GM21717 (cell line): ENCODE measurements around the gene RPL7A.

Source experiments
- ATAC-seq: cut with Tn5 transposase; IDR thresholded peaks from one replicate; pipeline ENCODE4 v1.9.1; 2021; ENCODE audit warnings: mild to moderate bottlenecking, moderate library complexity; ENCODE audit not compliant: unreplicated experiment

The RPL7A gene

DNA sequence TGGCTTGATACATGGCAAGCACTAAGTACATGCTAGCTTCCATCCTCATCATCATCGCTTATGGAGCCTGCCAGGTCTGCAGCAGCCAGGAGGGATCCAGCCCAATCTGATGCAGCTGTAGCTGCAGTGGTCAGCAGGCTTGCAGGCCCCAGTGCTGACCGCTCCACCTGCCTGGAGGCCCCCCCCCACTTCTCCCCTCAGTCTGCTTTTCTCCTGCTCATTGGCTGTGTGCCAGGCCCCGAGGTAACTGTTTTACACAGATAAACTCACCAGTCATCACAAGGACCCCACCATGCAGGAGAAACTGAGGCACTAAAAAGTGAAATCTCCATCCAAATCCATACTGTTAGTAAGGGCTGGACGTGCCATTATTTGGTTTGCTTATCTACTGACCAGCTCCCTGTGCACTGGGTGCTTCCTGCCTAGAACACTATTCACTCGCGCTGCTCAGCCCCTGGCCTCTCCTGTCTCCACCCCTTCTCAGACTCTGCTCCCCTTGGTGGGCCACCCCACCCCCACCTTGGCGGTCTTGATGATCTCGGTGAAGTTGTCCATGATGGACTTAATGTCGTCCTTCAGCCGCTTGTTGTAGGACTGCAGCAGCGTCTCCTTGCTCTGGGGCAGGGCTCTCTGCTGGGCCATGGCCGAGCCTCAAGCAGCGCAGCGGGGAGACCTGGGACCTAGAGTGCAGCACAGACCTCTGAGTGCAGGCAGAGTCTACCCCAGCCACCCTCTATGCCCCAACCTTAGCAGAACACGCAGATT, 1.8 kb upstream of the RPL7A start:
- no peak for ATAC-seq

DNA sequence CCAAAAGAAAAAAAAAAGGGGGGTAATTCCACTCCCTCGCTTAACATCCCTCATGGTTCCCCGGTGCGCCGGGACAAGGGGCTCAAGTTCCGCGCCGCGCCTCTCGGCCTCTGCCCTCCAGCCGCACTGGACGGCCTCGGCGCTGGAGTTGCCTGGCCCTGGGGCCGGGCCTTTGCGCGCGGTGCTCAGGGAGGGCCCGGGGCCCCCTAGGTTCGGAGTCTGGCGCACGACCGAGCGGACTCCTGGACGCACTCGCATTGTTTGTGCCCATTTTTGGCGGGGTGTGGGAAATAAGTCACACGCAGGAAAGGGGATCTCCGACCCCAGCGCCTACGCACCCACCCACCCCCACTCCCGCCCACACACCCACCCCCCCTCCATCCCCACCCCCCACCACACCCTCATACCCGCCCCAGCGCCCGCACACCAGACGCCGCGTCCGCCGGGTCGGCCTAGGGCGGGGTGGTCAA, 468 bp upstream of the RPL7A start:
- ATAC-seq: peak; percentile 34

DNA sequence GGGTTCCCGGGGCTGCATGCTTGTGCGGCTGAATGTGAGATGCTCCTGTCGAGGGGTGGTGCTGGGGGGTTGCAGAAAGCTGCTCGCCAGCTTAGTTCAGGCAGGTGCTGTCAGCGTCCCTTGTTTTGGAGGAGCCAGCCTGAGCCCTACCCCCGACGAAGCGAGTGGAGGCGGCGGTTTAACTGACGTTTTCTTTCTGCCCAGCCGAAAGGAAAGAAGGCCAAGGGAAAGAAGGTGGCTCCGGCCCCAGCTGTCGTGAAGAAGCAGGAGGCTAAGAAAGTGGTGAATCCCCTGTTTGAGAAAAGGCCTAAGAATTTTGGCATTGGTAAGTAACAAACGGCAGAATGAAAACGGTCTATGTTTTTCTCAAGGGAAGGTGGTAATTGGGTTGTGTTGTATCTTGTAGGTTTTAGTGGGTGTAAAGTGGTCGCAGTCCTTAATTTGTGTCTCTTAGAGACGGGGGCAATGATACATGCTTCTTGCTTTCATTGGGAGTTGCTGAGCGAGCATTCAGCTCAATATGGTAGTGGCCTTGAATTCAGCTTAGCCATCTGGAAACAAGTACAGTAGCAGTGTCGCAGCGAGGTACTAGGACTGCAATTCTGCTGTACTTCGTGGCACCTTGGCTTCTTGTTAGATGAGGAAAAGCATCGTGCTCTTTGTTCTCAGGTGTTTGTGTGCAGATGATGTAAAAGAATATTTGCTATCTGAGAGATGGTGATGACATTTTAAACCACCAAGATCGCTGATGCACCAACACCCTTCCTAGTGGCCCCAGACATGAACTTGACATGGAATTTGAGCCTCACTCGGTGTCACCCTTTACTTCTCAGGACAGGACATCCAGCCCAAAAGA, 928 bp downstream of the RPL7A start:
- no peak for ATAC-seq

DNA sequence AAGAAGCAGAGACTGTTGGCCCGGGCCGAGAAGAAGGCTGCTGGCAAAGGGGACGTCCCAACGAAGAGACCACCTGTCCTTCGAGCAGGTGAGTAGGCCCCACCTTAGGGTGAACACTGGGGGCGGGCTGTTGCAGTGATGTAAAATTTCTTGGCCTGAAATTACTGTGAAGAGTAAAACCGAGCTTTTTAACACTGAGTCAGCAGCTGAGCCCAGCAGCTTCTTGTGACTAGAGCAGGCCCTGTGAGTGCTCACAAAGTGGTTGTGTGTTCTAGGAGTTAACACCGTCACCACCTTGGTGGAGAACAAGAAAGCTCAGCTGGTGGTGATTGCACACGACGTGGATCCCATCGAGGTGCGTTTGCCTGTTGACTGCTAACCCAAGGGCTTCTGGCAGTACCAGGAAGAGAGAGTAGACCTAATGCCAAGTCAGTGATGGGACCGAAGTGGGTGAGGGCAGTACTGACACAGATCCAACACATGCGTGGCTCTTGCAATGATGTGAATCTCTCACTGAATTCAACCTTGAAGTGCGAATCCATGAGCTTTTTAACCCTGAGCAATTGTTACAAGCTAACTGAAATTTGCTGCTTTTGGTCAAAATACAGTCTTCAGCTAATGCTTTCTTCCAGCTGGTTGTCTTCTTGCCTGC, 2.1 kb downstream of the RPL7A start:
- no peak for ATAC-seq

DNA sequence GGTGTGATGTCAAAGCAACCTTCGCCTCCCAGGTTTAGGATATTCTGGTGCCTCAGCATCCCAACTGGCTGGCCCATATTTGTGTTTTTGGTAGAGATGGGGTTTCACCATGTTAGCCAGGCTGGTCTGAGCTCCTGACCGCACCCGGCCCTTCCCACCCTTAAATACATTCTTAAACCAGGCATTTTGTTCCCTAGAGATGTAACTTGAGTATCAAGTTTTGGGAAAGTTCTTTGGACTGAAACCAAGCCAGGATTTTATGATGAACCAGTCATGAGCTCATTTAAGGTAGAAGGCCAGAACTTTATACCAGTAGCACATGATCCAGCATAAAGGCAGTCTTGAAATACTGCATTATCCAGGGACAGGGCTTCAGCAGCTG, 3.5 kb downstream of the RPL7A start:
- no peak for ATAC-seq

DNA sequence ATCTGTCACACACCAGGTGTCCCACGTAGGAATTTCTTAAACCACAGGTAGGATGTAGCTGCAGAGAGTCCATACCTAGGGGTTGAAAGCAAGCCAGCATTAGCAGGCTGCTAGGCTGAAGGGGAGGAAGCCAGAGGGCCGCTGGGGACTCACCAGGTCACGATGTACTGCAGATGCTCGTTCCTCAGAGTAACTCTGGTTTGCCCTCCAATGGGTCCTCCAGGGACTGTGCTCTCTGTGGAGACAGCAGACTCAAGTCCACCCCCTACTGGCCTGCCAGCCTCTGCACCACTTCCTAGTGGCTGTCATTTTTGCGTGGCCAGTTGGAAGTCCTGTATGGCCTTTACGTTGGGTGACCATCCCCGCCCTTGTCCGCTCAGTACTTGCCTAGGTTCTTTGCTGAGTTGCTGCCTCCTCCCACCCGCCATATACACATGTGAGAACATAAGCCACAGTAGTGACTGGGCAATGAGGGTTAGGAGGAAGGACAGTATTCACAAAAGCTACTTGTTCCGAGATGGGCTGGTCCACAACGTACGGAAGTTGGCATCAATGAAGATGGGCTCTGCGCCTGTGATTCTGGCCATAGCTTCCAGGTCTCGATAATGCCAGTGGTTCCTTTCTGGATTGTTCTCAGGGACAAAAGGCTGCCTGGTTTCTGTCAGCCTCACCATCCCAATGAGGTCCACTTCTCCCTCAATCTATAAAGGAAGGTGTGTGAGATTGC, 4.1 kb downstream of the RPL7A start:
- ATAC-seq: no peak

DNA sequence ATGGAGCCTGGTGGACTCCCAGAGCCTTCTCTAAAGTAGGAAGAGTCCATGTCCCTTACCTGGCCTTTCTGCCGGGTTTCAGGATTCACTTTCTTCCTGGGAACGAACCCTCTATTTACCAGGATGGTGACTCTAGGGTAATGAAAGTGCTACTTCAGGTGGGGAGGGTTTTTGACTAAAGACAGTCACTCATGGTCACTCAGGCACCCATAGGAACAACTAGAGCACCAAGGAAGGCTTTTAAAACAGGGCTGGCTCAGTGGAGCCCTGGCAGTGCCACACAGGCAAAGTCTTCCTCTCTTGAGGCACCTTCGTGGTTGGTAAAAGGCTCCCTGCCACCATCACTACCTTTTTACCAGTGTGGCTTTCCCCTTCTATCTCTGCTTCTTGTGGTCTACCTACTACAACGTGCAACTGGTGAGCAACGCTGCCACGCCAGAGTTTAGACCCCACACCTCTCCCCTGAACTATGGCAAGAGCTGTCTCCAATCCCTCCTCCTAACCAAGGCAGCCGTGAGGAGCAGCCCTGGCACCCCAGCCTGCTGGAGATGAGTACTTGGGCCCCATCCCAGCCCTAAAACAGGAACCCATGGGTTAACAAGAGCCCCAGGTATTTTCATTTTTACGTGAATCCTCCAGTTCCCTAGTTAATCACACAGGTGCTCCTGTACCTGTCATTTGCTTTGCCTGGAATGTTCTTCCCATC, 4.8 kb downstream of the RPL7A start:
- ATAC-seq: no peak

DNA sequence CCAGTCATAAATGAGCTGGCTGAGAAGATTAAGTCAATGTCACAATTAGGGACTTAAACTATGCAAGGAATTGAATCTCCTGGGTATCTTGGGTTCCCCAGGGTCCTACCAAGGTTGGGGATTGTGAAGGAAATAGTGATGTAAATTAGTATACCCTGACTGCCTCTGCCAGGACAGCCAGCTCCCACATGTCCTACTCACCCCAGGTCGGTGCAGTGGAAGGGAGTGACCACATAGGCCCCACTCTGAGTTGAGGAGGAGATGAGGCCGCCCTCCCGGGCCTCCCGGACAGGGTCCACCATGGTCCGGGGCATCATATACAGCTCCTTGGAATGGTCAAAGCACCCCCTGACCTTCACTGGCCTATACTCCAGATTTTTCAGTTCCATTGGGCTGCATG, 5.5 kb downstream of the RPL7A start:
- ATAC-seq: no peak

DNA sequence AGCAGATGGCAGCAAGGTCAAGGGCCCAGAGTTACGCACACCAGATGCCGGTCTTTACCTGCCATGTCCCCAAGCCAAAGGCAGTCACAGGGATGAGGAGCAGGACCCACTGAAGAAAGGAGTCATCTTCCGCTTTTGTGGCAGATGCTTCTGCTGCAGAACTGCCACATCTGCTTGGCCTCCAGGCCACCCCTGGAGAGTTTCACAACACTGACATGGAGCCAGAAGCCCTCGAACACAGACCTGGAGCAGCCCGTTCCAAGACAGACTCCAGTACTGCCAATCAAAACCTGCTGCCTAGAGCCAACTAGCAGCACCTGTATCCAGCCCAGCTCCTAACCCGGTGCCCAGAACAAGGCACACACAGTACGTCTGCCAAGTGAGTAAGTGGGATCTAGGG, 6.7 kb downstream of the RPL7A start:
- no peak for ATAC-seq

DNA sequence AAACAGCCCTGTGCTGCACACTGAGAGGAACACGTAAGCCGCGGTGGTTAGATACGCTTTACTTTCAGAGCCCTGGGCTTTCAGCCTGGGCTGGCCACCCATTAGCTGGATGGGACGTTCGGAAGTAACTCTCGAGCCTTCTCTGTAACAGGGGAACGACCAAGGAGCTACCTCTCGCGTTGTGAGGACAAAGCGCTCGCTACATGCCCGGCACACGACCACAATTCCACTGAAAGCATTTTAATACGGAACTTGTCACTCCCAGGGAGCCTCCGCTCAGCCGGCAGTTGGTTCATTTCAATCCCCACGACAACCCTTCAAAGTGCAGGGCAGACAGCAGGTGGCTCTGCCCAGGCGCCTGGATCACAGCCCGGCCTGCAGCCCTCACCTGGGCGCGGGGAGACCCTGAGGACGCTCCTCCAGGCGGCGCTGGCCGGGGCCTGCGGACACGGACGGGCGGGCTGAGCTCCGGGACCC, 7.9 kb downstream of the RPL7A start:
- ATAC-seq: peak; percentile 7

DNA sequence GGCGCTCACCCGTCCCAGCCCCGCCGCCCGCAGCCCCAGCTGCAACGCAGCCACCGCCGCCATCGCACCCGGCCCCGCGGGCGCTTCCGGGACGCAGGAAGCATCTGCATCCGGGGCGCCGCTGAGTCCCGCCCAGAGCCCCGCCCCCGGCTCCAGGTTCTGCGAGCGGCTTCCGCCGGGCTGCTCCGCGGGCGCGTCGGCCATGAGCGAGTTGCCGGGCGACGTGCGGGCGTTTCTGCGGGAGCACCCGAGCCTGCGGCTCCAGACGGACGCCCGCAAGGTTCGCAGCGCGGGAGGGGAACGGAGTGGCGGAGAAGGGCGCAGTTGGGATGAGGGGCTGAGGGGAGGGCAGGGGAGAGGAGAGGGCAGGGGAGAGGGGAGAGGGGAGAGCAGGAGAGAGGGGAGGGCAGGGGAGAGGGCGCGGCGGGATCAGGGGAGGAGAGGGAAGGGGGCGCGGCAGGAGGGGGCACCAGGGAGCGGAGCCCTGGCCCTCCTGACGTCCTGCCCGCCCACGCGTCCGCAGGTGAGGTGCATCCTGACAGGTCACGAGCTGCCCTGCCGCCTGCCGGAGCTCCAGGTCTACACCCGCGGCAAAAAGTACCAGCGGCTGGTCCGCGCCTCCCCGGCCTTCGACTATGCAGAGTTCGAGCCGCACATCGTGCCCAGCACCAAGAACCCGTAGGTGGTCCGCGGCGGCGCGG, 8.5 kb downstream of the RPL7A start, which contains the start of the genes SURF1 and SURF2:
Gene SURF1 (minus strand): TSS at position 97 of the 701 bp plus-strand sequence. CDS start 34 bp downstream, at position 63.
Gene SURF2 (plus strand): TSS at position 160 of the 701 bp plus-strand sequence. CDS start 43 bp downstream, at position 203.
- ATAC-seq: peak; percentile 57

DNA sequence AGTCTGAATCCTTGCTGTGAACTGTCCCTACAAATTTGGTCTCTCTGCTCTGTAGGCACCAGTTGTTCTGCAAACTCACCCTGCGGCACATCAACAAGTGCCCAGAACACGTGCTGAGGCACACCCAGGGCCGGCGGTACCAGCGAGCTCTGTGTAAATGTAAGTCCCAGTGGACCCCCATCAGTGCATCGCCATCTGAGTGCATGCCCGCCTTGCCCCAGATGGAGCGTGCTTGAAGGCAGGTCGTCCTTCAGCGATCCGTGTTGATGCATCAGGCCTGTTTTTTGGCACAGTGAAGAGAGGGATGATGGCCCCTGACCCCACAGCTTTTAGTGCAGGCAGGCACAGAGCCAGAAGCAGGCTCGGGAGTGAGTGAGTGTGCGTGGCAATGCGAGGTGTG, 9.6 kb downstream of the RPL7A start:
- no peak for ATAC-seq

DNA sequence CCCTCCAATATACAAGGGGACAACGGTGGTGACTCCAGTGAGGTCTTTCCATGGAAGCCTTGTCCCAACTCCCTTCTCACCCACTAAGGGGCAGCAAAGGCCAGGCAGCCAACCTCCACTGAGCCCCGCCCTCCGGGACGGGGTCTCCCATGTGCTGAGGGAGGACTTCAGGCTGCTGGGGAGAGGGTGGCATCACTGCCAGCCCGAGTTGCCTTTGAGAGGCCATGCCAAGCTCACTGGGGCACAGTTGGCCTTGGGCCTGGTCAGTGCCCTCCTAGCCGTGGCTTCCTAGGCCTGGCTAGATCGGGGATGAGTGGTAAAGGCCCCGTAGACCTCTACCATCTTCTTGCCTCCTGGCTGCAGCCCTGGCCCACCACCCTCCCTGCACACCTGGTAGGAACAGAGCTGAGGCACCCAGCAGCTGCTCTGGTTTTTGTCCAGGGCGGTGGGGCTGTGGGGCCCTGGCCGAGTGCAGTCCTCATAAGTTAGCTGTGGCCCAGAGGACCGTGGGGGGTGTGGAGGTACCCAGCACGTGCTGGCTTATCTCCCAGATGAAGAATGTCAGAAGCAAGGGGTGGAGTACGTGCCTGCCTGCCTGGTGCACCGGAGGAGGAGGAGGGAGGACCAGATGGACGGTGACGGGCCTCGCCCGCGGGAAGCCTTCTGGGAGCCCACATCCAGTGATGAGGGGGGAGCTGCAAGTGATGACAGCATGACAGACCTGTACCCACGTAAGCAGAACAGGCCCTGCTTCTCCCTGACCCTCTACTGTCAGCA, 11.6 kb downstream of the RPL7A start:
- no peak for ATAC-seq

DNA sequence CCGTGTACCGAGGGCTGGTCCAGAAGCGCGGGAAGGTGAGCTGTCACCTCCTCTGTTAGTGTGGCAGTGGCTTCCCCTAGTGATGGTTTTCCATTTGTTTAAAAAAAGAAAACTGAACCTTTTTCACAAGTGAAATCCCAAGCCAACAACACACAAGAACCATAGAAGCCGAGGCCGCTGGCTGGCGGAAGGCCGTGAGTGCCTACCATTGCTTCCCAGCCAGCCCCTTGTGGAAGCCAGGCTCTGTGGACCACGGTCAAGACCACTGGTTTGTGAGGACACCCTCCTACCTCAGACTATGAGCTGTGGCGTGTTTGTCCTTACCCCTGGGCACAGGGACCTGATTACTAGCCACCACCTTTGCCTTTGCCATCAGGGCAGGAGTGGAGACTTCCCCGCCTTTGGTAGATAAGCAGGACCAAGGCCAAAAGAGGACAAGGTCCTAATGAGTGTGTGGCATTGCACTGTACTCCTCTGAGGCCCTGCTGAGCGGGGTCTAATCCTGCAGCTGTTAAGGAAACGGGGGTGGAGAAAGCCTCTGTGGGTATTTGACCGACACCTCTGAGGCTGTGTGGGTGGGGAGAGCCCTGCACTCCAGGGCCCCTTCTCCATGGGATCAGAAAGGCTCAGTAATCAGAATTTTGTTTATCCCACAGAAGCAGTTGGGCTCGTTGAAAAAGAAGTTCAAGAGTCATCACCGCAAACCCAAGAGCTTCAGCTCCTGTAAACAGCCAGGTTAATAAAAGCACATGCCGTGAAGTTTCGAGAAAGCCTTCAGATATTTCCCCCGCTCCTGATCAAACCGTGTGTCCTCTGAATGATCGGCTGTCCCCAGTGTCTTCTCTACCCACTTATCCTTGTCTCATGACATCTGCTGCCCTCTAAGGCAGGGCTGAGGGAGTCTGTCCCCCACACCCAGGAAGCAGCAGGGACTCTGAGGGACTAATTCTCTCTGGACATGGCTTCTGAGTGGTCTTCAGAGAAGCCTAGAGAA, 12.7 kb downstream of the RPL7A start:
- ATAC-seq: no peak

DNA sequence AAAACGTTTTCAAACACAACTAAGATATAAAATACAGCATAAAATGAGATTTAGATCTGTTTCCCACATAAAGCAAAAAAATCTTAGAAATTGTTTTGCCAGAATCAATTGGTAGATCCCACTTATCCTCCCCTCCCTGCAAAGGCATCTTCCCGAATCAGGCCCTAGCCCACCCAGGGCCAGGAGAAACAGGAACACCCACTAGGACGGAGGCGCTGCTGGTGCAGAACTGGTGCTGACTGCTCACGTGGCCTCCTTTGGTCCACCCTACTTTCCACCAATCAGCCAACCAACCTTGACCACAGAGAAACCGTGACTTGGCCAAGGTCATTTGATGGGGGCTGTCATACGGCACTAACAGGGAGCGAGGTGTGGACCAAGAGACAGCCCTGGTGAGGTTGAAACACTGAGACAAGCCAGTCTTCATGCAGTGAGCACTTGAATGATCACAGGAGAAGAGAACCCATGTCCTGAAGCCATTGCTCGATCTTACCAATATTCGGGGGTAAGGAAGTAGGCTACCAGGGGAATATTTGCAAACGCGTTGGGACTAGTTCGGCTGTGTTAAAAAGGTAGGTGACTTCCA, 13.6 kb downstream of the RPL7A start:
- no peak for ATAC-seq

DNA sequence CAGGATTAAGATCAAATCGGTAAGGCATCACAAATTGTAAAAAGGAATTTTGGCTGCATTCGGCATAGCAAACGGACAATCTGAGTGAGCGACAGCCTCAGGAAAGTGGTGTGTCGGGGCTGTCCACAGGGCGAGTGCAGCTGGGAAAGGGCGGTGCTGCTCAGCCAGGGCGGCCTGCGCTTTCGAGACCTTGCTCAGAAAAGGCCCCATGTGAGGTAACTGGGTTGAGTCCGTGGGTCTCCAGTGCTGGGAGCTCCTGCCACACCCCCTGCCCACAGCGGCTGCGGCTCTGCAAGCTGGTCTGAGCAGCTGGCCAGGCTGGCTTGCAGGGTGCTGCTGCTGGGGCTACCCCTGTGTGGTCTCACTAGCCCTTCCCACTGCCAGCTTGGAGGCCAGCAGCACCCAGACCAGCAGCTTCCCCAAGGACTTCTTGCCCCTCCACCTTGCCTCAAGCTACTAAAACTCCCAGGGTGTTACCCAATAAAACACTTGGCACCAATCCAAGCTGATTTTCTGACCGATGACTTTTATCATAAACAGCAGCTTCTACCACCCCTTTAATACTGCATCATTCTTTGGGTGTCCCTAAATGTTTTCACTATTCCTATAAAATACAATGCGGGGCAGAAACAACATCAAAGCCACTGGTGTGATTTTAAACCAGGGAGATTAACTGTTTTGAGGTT, 14.5 kb downstream of the RPL7A start:
- ATAC-seq: no peak
